Body of pancreas (tissue), 4 donors: Measurements from ENCODE around the gene EN1. TPM values are rescaled to one million over a fixed set of nuclear protein-coding genes. Genes with fewer than 3 reads are reported as not detected.

Experiments
- ATAC-seq: fragments of 150-250 bp; one replicate; pipeline ENCODE4 v1.9.1; 2016
- DNase-seq, 4 donors: peaks; one replicate each; pipeline ENCODE4 v3.0.0-alpha.2; 2019
- H3K27ac ChIP-seq, 4 donors: fragments of 200-600 bp; sonication (generic); 1 replicate in 3 of 4; 2 replicates in 1 of 4; pipeline versions ENCODE4 v1.5.1 to v1.6.1; 2016 to 2019; ENCODE audit warnings: mild to moderate bottlenecking in 1 of 4, mixed read lengths in 1 of 4, moderate library complexity in 1 of 4
- H3K27me3 ChIP-seq, 2 donors: fragments of 200-600 bp; sonication (generic); one replicate each; pipeline ENCODE4 v1.6.0; 2016; ENCODE audit warnings: mild to moderate bottlenecking in 1 of 2
- H3K36me3 ChIP-seq, 2 donors: fragments of 200-600 bp; sonication (generic); replicated peaks in 1 of 2; 2 replicates each; pipeline ENCODE4 v1.5.1; 2016; ENCODE audit warnings: low read depth in 2 of 2; ENCODE audit not compliant: insufficient read depth in 1 of 2
- H3K4me1 ChIP-seq: fragments of 200-600 bp; sonication (generic); one replicate; pipeline ENCODE4 v1.6.0; 2016
- H3K4me3 ChIP-seq, 2 donors: fragments of 200-600 bp; sonication (generic); 1 replicate in 1 of 2; 2 replicates in 1 of 2; pipeline ENCODE4 v1.5.1; 2016 to 2019
- H3K9me3 ChIP-seq, 3 donors: fragments of 200-600 bp; sonication (generic); 1 replicate in 2 of 3; 2 replicates in 1 of 3; pipeline ENCODE4 v1.5.1; 2016
- POLR2A ChIP-seq, 3 donors: fragments of 450-650 bp; IDR thresholded peaks; one replicate each; pipeline ENCODE4 v1.6.1; 2016; ENCODE audit warnings: antibody characterized with exemption in 3 of 3, mild to moderate bottlenecking in 2 of 3
- WGBS, 2 donors: methylation state at CpG; one replicate each; pipeline ENCODE4 v1.1.5; 2017; 5-methylcytosine and 5-hydroxymethylcytosine counted together
- intact Hi-C: fragments of 100-400 bp; cut with DNase I; formaldehyde crosslinking; loops from one replicate; pipeline ENCODE4 v1.15.1; 2023
- total RNA-seq, 2 donors: library from RNA; depleted of rRNA; stranded (reverse); fragments of >200 nt; gene quantifications; one replicate each; pipeline ENCODE4 v1.1.0, GENCODE V29; 2016
- TF ChIP-seq, protein P1 (sequence below), 7 experiments: fragments of 450-650 bp in 4 of 7; fragments of 200-600 bp in 3 of 7; sonication (generic) in 3 of 7; IDR thresholded peaks; one replicate each; pipeline ENCODE4 v1.5.1; 2016 to 2019; ENCODE audit warnings: antibody characterized with exemption in 7 of 7

The EN1 gene
- total RNA-seq, 2 donors from 2014 or later = not detected

DNA sequence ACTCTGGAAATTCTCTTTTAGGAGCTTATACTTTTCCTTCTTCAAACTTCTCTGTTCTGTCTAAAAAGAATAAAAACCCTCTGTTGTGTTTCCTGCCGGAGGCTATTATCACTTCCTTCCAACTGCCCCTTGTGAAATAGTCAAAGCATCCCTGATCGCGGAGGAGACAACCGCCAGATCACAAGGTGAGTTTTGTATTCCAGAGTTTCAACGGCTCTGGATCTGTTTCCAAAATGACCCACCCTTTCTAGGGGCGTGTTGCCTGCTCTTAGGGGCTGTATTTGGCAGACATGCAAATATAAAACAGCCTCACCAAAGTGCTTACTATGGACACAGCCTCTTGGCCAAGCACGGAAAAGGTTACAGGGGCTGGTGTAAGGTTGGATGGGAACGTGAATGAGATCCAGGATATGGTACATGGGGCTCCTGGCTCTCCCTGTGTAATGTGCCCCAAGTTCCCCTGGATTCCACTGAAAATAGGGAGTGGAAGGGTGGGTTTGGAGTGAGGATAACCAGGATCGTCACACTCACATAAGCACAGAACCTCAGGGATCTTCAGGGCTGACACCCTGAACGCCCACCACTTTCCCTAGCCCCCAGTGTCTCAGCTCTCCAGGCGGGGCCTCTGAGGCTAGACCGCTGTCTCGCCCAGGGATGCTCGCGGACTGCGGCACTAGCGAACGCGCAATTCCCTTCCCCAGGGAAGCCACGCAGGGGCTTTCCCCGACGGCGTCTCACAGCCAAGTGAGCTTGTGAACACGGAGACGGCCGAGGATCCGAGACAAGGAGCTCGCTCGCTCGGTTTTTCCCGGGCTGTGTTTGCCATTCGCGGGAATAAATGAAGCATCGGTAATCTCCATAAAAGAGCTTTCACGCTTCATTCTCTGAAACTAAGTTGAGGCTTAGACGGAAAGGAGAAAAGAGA, 14.4 kb downstream of the EN1 start:
- Histone ChIP-seq H3K4me3 (no peak overlapping the region), H3K27ac (no peak overlapping the region), H3K4me1 (peaks cover 19% of the 10 kb centered on the region), H3K27me3 (peaks cover 0 to 28% of the 10 kb centered on the region in 2 donors), H3K36me3 (no peaks in the 10 kb centered on the region), H3K9me3 (no peaks in the 10 kb centered on the region)
- intact Hi-C loops = no loop called here
- DNase-seq (no peak), ATAC-seq (no peak)
- 5 to 9% methylated on average over 25 to 36 of the region's 36 CpGs for WGBS, 2 donors
- TF ChIP-seq, protein P1, sequence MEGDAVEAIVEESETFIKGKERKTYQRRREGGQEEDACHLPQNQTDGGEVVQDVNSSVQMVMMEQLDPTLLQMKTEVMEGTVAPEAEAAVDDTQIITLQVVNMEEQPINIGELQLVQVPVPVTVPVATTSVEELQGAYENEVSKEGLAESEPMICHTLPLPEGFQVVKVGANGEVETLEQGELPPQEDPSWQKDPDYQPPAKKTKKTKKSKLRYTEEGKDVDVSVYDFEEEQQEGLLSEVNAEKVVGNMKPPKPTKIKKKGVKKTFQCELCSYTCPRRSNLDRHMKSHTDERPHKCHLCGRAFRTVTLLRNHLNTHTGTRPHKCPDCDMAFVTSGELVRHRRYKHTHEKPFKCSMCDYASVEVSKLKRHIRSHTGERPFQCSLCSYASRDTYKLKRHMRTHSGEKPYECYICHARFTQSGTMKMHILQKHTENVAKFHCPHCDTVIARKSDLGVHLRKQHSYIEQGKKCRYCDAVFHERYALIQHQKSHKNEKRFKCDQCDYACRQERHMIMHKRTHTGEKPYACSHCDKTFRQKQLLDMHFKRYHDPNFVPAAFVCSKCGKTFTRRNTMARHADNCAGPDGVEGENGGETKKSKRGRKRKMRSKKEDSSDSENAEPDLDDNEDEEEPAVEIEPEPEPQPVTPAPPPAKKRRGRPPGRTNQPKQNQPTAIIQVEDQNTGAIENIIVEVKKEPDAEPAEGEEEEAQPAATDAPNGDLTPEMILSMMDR (IDR thresholded peaks at IDR 0.05) = no peak
- TF ChIP-seq POLR2A (IDR thresholded peaks at IDR 0.05) = no peak

DNA sequence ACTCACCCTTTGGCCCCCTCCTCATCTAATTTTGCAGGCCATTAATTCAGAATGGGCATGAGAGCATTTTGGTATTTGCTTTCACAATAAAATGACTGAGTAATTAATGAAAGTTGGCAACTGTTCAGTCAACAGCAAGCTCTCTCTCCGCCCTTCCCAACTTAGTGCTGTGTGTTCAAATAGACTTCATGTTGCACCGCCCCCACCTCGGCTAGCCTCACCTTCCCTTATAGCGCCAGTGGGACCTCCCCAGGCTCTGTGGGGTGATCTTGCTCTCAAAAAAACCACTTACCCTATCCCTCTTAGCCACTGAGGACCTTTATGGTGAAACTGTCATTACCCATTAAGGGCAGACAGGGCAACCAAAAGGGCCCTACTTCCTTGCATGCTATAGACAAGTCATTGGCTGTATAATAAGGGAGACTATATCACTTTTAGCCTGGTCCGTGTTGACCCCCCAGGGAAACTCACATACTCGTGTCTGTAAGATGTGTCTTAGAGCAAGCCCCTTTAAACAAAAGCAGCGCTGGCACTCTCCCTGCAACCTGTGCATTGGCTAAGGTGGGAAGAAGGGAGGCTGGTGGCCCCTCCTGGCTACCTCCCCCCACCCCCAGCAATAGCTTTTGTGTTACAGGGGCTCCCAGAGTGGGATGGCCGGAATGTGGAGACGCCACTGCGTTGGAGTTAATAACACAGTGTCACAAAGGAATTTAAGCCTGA, 15.2 kb downstream of the EN1 start:
- DNase-seq = no peak
- H3K27me3 ChIP-seq = peaks cover 0 to 28% of the 10 kb centered on the region in 2 donors
- no peaks in the 10 kb centered on the region for H3K36me3 ChIP-seq
- no peak overlapping the region for H3K27ac ChIP-seq
- no peaks in the 10 kb centered on the region for H3K9me3 ChIP-seq
- no peak for TF ChIP-seq POLR2A (IDR thresholded peaks at IDR 0.05)
- TF ChIP-seq, protein P1 (IDR thresholded peaks at IDR 0.05) = no peak
- H3K4me3 ChIP-seq = no peak overlapping the region
- ATAC-seq = no peak
- 13 to 21% methylated on average over 9 to 10 of the region's 10 CpGs for WGBS, 2 donors
- H3K4me1 ChIP-seq = peaks cover 19% of the 10 kb centered on the region
- intact Hi-C loops = no loop called here

DNA sequence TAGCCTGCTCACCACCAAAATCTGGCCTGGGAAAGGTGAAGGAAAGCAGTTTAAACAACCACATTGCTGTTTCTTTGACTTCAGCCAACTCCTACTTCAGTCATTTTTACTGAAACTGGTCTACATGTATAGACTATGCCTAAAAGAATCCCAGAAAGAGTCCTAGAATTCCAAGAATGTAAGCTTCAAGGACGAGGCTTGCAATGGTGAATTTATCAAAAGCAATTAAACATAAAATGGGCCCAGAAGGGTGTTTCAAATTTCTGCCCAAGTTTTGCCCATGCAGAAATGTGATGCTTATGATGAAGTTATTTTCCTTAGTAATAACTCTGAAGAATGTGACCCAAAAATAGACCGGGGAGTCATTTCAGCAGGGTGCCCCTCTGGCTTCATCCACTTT, 16.6 kb downstream of the EN1 start:
- Histone ChIP-seq H3K4me3 (no peak overlapping the region), H3K4me1 (peaks cover 13% of the 10 kb centered on the region), H3K36me3 (no peaks in the 10 kb centered on the region), H3K27me3 (peaks cover 0 to 26% of the 10 kb centered on the region in 2 donors), H3K27ac (no peak overlapping the region), H3K9me3 (no peaks in the 10 kb centered on the region)
- TF ChIP-seq, protein P1 (IDR thresholded peaks at IDR 0.05) = no peak
- TF ChIP-seq POLR2A (IDR thresholded peaks at IDR 0.05) = no peak
- no peak for DNase-seq
- ATAC-seq = no peak
- 50 to 76% methylated on average over 2 of the region's 2 CpGs for WGBS, 2 donors
- intact Hi-C loops = no loop called here

DNA sequence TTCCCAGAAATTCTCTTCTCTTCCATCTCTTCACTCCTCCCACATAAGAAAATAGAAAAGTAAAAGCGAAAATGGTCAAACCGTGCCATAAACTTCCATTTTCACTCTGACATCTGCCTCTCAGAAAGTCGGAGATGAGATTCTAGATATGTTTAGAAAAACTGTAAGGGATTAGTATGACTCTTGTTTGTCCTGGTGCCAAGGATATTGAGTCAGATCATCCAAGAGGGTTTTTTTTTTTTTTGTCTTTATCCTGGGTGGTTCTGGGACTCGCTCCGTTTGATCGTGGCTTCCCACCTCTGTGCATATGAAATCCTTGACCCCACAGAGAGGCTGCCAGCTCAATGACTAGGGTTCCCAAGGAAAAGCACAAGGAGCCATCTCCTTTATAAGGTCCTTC, 17.3 kb downstream of the EN1 start:
- DNase-seq (no peak), ATAC-seq (no peak)
- peaks cover 0 to 18% of the 10 kb centered on the region in 2 donors for H3K27me3 ChIP-seq
- H3K4me1 ChIP-seq = peaks cover 5% of the 10 kb centered on the region
- H3K4me3 ChIP-seq = no peak overlapping the region
- H3K36me3 ChIP-seq = no peaks in the 10 kb centered on the region
- no peaks in the 10 kb centered on the region for H3K9me3 ChIP-seq
- intact Hi-C loops = no loop called here
- H3K27ac ChIP-seq = no peak overlapping the region
- 69 to 83% methylated on average over 6 of the region's 6 CpGs for WGBS, 2 donors
- TF ChIP-seq, protein P1 (IDR thresholded peaks at IDR 0.05) = no peak
- TF ChIP-seq POLR2A (IDR thresholded peaks at IDR 0.05) = no peak
